Measurements from ENCODE around the gene ZEB2.

The ZEB2 gene

DNA sequence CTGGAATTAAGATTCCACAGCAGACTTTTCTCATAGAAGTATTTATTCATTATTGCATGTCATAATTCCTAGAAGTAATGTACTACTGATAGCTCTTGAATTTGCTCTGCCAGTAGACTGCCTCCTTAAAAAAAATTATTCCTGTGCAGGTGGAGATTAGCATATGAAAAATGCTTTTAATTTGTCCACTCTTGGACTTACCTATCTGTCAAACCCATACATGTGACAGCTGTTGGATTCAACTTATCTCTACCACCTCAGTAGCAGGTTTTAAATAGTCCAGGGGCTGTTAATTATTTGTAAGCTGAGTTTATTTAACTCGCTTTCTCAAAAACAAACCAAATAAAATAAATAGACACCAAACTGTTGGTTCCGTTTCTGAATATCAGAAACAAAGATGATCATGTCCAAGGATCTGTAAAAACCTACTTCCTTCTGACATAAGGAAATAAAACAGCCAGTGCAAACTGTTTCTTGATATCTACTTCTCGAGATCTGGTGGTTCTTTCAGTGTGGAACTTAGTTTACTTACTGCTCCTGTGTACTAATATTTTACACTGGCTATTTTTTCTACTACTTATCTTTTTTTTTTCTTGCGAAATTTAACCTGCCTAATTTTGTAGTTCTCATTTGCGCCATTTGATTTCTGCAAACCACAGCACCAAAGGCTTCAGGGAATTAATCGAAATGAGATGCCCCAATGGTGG, 44.2 kb downstream of the ZEB2 start:
- H2AFZ ChIP-seq (ENCODE audit: low read length), result no peak overlapping the region
- H3K27me3 ChIP-seq (ENCODE audit: insufficient read depth, low read length, poor library complexity, severe bottlenecking), result no peaks in the 10 kb centered on the region
- H3F3A ChIP-seq (ENCODE audit: low read depth), result no peaks in the 10 kb centered on the region
- no peaks in the 10 kb centered on the region; the same call in 1 of the 2 replicates for H3K79me2 ChIP-seq (ENCODE audit: insufficient read depth, low read length)
- H3K4me3 ChIP-seq (ENCODE audit: low read length, poor library complexity, severe bottlenecking), result no peak overlapping the region
- TF ChIP-seq, protein P1, sequence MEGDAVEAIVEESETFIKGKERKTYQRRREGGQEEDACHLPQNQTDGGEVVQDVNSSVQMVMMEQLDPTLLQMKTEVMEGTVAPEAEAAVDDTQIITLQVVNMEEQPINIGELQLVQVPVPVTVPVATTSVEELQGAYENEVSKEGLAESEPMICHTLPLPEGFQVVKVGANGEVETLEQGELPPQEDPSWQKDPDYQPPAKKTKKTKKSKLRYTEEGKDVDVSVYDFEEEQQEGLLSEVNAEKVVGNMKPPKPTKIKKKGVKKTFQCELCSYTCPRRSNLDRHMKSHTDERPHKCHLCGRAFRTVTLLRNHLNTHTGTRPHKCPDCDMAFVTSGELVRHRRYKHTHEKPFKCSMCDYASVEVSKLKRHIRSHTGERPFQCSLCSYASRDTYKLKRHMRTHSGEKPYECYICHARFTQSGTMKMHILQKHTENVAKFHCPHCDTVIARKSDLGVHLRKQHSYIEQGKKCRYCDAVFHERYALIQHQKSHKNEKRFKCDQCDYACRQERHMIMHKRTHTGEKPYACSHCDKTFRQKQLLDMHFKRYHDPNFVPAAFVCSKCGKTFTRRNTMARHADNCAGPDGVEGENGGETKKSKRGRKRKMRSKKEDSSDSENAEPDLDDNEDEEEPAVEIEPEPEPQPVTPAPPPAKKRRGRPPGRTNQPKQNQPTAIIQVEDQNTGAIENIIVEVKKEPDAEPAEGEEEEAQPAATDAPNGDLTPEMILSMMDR (conservative IDR thresholded peaks at IDR 0.05; ENCODE audit: low read length), result no peak
- TF ChIP-seq EZH2phosphoT487 (IDR thresholded peaks at IDR 0.05; ENCODE audit: borderline replicate concordance), result no peak
- H4K20me1 ChIP-seq (ENCODE audit: insufficient read depth, low read length, poor library complexity, severe bottlenecking), result no peaks in the 10 kb centered on the region
- H3K9ac ChIP-seq (ENCODE audit: low read depth, low read length, poor library complexity, severe bottlenecking), result no peak overlapping the region
- peaks cover 9% of the 10 kb centered on the region; the same call in 1 of the 2 replicates for H3K36me3 ChIP-seq (ENCODE audit: insufficient read depth, low read length)
- no peaks in the 10 kb centered on the region for H3K9me2 ChIP-seq (replicated peaks; ENCODE audit: low read depth, low read length)
- no peaks in the 10 kb centered on the region for H3K9me3 ChIP-seq (ENCODE audit: insufficient read depth, low read depth, low read length)
- H3K4me2 ChIP-seq (ENCODE audit: low read depth, low read length, poor library complexity, severe bottlenecking), result no peak overlapping the region
- peaks cover 8% of the 10 kb centered on the region for H3K4me1 ChIP-seq (ENCODE audit: insufficient read depth, low read length, poor library complexity, severe bottlenecking)

DNA sequence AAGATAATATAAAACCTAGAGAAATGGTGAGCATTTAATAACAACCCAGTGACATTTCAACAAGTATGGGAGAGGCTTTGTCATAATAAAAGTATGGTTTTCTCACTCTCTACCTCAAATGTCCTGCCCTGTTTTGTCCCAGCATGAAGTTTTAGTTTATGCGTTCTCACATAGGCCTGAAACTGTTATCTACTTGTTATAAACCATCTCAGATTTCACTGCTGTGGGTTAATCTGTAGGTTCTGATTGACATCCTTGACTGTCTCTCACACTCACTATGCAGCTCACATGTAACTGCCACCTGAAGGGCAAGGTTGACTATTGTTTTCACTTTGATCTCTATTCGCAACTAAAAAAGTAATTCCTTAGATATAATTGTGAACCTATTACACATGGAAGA, 44.9 kb downstream of the ZEB2 start:
- Histone ChIP-seq H2AFZ (ENCODE audit: low read length) (no peak overlapping the region), H3K79me2 (ENCODE audit: insufficient read depth, low read length) (no peaks in the 10 kb centered on the region; the same call in 1 of the 2 replicates), H3K4me3 (ENCODE audit: low read length, poor library complexity, severe bottlenecking) (no peak overlapping the region), H4K20me1 (ENCODE audit: insufficient read depth, low read length, poor library complexity, severe bottlenecking) (no peaks in the 10 kb centered on the region), H3K9me2 (replicated peaks; ENCODE audit: low read depth, low read length) (no peaks in the 10 kb centered on the region), H3K9ac (ENCODE audit: low read depth, low read length, poor library complexity, severe bottlenecking) (no peak overlapping the region), H3K4me2 (ENCODE audit: low read depth, low read length, poor library complexity, severe bottlenecking) (no peak overlapping the region), H3K27me3 (ENCODE audit: insufficient read depth, low read length, poor library complexity, severe bottlenecking) (no peaks in the 10 kb centered on the region), H3F3A (ENCODE audit: low read depth) (no peaks in the 10 kb centered on the region), H3K9me3 (ENCODE audit: insufficient read depth, low read depth, low read length) (no peaks in the 10 kb centered on the region), H3K36me3 (ENCODE audit: insufficient read depth, low read length) (peaks cover 9% of the 10 kb centered on the region; the same call in 1 of the 2 replicates), H3K4me1 (ENCODE audit: insufficient read depth, low read length, poor library complexity, severe bottlenecking) (peaks cover 10% of the 10 kb centered on the region)
- TF ChIP-seq, protein P1 (conservative IDR thresholded peaks at IDR 0.05; ENCODE audit: low read length), result no peak
- TF ChIP-seq EZH2phosphoT487 (IDR thresholded peaks at IDR 0.05; ENCODE audit: borderline replicate concordance), result no peak

DNA sequence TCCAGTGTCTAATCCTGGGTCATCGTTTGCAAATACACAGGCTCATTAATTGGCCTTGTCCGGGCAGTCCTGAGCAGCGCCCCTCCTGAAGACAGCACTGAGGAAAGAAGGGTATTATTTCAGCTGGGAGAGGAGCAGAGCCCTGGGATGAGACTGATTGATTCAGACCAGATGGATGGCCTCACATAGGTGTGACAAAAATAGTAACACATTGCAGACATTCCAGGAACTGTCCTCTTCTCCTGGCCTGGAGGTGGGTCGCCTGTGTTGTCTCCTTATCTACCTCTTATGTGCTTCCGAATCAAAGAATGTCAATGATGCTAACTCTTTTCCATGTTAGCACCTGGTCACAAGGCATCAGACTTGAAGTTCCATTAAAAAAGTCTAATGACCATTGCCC, 45.9 kb downstream of the ZEB2 start:
- H3K4me2 ChIP-seq (ENCODE audit: low read depth, low read length, poor library complexity, severe bottlenecking), result no peak overlapping the region
- H3F3A ChIP-seq (ENCODE audit: low read depth), result no peaks in the 10 kb centered on the region
- no peaks in the 10 kb centered on the region for H3K27me3 ChIP-seq (ENCODE audit: insufficient read depth, low read length, poor library complexity, severe bottlenecking)
- H3K36me3 ChIP-seq (ENCODE audit: insufficient read depth, low read length), result peaks cover 9% of the 10 kb centered on the region; the same call in 1 of the 2 replicates
- H3K4me3 ChIP-seq (ENCODE audit: low read length, poor library complexity, severe bottlenecking), result no peak overlapping the region
- no peaks in the 10 kb centered on the region for H3K9me3 ChIP-seq (ENCODE audit: insufficient read depth, low read depth, low read length)
- no peak overlapping the region for H2AFZ ChIP-seq (ENCODE audit: low read length)
- H3K79me2 ChIP-seq (ENCODE audit: insufficient read depth, low read length), result no peaks in the 10 kb centered on the region; the same call in 1 of the 2 replicates
- TF ChIP-seq EZH2phosphoT487 (IDR thresholded peaks at IDR 0.05; ENCODE audit: borderline replicate concordance), result no peak
- TF ChIP-seq, protein P1 (conservative IDR thresholded peaks at IDR 0.05; ENCODE audit: low read length), result no peak
- no peak overlapping the region for H3K9ac ChIP-seq (ENCODE audit: low read depth, low read length, poor library complexity, severe bottlenecking)
- H3K9me2 ChIP-seq (replicated peaks; ENCODE audit: low read depth, low read length), result no peaks in the 10 kb centered on the region
- H3K4me1 ChIP-seq (ENCODE audit: insufficient read depth, low read length, poor library complexity, severe bottlenecking), result peaks cover 10% of the 10 kb centered on the region
- H4K20me1 ChIP-seq (ENCODE audit: insufficient read depth, low read length, poor library complexity, severe bottlenecking), result no peaks in the 10 kb centered on the region

Measured in Loucy (cell line).